Common myeloid progenitor, CD34-positive (primary cell): Measurements from ENCODE around the gene SPTY2D1.
"Not testable (repeated sequence)": the region's sequence is repeated elsewhere in the genome, so short reads cannot be mapped to it uniquely, and the experiment has no call there.

ENCODE experiments used
- CTCF ChIA-PET: fragments of 350-600 bp; sonication (Branson Sonifier 250); formaldehyde crosslinking; loops from one replicate; lab custom pipeline; 2021; ENCODE audit warnings: antibody characterized with exemption; lab: Charles Lee
- POLR2A ChIA-PET: fragments of 350-600 bp; sonication (Branson Sonifier 250); formaldehyde crosslinking; loops from one replicate; lab custom pipeline; 2021; ENCODE audit warnings: antibody characterized with exemption; lab: Charles Lee
- DNase-seq, 3 donors: peaks; one replicate each; pipeline versions ENCODE4 v3.0.0 to v3.0.0-alpha.2; 2013
- H3K27ac ChIP-seq, 2 experiments: 1 replicate in 1 of 2; 2 replicates in 1 of 2; pipeline ENCODE4 v1.7.0; 2013; ENCODE audit warnings: inconsistent platforms in 2 of 2, low read length in 2 of 2, mild to moderate bottlenecking in 2 of 2, low read depth in 1 of 2, moderate library complexity in 1 of 2; ENCODE audit not compliant: severe bottlenecking in 2 of 2, insufficient read depth in 1 of 2, poor library complexity in 1 of 2
- H3K27me3 ChIP-seq, 5 experiments: replicated peaks in 2 of 5; 1 replicate in 3 of 5; 2 replicates in 2 of 5; pipeline versions ENCODE4 v1.6.1 to v1.7.0; 2013; ENCODE audit warnings: low read length in 4 of 5, mild to moderate bottlenecking in 2 of 5, moderate library complexity in 2 of 5, inconsistent platforms in 1 of 5; ENCODE audit not compliant: insufficient read depth in 5 of 5, control insufficient read depth in 4 of 5
- H3K36me3 ChIP-seq, 4 experiments: 1 replicate in 2 of 4; 2 replicates in 2 of 4; pipeline versions ENCODE4 v1.6.1 to v1.7.0; 2013; ENCODE audit warnings: low read length in 3 of 4, control low read depth in 1 of 4, mild to moderate bottlenecking in 1 of 4; ENCODE audit not compliant: control insufficient read depth in 4 of 4, insufficient read depth in 4 of 4
- H3K4me1 ChIP-seq, 4 experiments: 1 replicate in 3 of 4; 2 replicates in 1 of 4; pipeline versions ENCODE4 v1.6.1 to v1.7.1; 2013; ENCODE audit warnings: low read length in 3 of 4, mild to moderate bottlenecking in 3 of 4, control low read depth in 1 of 4, inconsistent platforms in 1 of 4, moderate library complexity in 1 of 4; ENCODE audit not compliant: control insufficient read depth in 4 of 4, insufficient read depth in 4 of 4; ENCODE audit errors: control extremely low read depth in 1 of 4
- H3K4me3 ChIP-seq, 7 experiments: 1 replicate in 4 of 7; 2 replicates in 3 of 7; pipeline versions ENCODE4 v1.5.1 to v1.7.0; 2013; ENCODE audit warnings: mild to moderate bottlenecking in 7 of 7, low read length in 6 of 7, moderate library complexity in 6 of 7, inconsistent platforms in 2 of 7, low read depth in 2 of 7, control low read depth in 1 of 7; ENCODE audit not compliant: insufficient read depth in 4 of 7, control insufficient read depth in 1 of 7; ENCODE audit errors: extremely low read depth in 1 of 7
- H3K9me3 ChIP-seq, 5 experiments: 1 replicate in 4 of 5; 2 replicates in 1 of 5; pipeline versions ENCODE4 v1.6.1 to v1.7.1; 2013; ENCODE audit warnings: low read length in 4 of 5, mild to moderate bottlenecking in 2 of 5, inconsistent platforms in 1 of 5, low read depth in 1 of 5, moderate library complexity in 1 of 5; ENCODE audit not compliant: control insufficient read depth in 4 of 5, insufficient read depth in 2 of 5; ENCODE audit errors: control extremely low read depth in 1 of 5
- WGBS: methylation state at CpG from one replicate; pipeline ENCODE4 v1.1.5; 2013; ENCODE audit not compliant: insufficient coverage; 5-methylcytosine and 5-hydroxymethylcytosine counted together

SPTY2D1 gene

GRCh38 chr11:18608376-18608775 is 25.8 kb downstream of the SPTY2D1 start:
- DNase-seq = no peak
- no peaks in the 10 kb centered on the region for H3K4me1 ChIP-seq
- no peaks in the 10 kb centered on the region for H3K9me3 ChIP-seq
- no peak overlapping the region for H3K4me3 ChIP-seq
- POLR2A ChIA-PET = no interaction called here
- WGBS = 80% methylated on average over 1 of the region's 3 CpGs
- no peaks in the 10 kb centered on the region for H3K27me3 ChIP-seq
- H3K27ac ChIP-seq = no peak overlapping the region
- CTCF ChIA-PET = interaction anchor here (1.3 to 1.7 kb wide), 2 partner anchors 25 to 54 kb away, joined by 4 to 6 read pairs; no protein-coding TSS in a partner anchor
- H3K36me3 ChIP-seq = peaks cover 11 to 38% (median 22%) of the 10 kb centered on the region in 4 experiments

- Histone ChIP-seq H3K27ac (no peak overlapping the region), H3K9me3 (no peaks in the 10 kb centered on the region), H3K27me3 (no peaks in the 10 kb centered on the region), H3K4me3 (no peak overlapping the region), H3K36me3 (peaks cover 0 to 4% (median 1%) of the 10 kb centered on the region in 4 experiments), H3K4me1 (no peaks in the 10 kb centered on the region)
- no peak for DNase-seq
- CTCF ChIA-PET = interaction anchor here (1.4 to 2.1 kb wide), 2 partner anchors 12 to 13 kb away, joined by 4 to 9 read pairs; no protein-coding TSS in a partner anchor
- WGBS = 95% methylated on average over 3 of the region's 4 CpGs
- POLR2A ChIA-PET = no interaction called here
Observed at GRCh38 chr11:18600915-18601569, 33.1 kb downstream of the SPTY2D1 start.

GRCh38 chr11:18599739-18600230 is 34.4 kb downstream of the SPTY2D1 start, which contains the start of gene MISFA:
MISFA (plus strand) TSS chr11:18599789; CDS start chr11:18599929, 140 bp downstream.
- H3K9me3 ChIP-seq = no peaks in the 10 kb centered on the region
- ChIA-PET CTCF (no interaction called here), POLR2A (no interaction called here)
- H3K36me3 ChIP-seq = peaks cover 0 to 4% (median under 1%) of the 10 kb centered on the region in 4 experiments
- H3K4me3 ChIP-seq = no peak within 1 kb of the TSS
- no peak within 1 kb of the TSS for H3K27ac ChIP-seq
- H3K27me3 ChIP-seq = no peaks in the 10 kb centered on the region
- H3K4me1 ChIP-seq = no peaks in the 10 kb centered on the region
- no peak for DNase-seq
- WGBS = 98% methylated on average over 6 of the region's 7 CpGs

GRCh38 chr11:18594999-18595749 is 39.0 kb downstream of the SPTY2D1 start:
- no peak for DNase-seq
- no peaks in the 10 kb centered on the region for H3K4me1 ChIP-seq
- ChIA-PET POLR2A (interaction anchor here (0.6 kb wide), 1 partner anchor 24 kb away, joined by 3 read pairs; no protein-coding TSS in a partner anchor), CTCF (interaction anchor here (0.9 to 1.1 kb wide), 2 partner anchors 15 to 56 kb away, joined by 3 read pairs; no protein-coding TSS in a partner anchor)
- no peaks in the 10 kb centered on the region for H3K27me3 ChIP-seq
- no peaks in the 10 kb centered on the region for H3K9me3 ChIP-seq
- H3K4me3 ChIP-seq = no peak overlapping the region
- H3K27ac ChIP-seq = no peak overlapping the region
- H3K36me3 ChIP-seq = peaks cover 0 to 4% (median under 1%) of the 10 kb centered on the region in 4 experiments
- WGBS = 71% methylated on average over 4 of the region's 5 CpGs

GRCh38 chr11:18594088-18594487 is 40.1 kb downstream of the SPTY2D1 start:
- H3K36me3 ChIP-seq, H3K4me3 ChIP-seq, H3K27me3 ChIP-seq, H3K9me3 ChIP-seq, DNase-seq, H3K4me1 ChIP-seq, POLR2A ChIA-PET, H3K27ac ChIP-seq: not testable (repeated sequence)
- no CpG with 5 or more reads among the region's 5 CpGs for WGBS
- CTCF ChIA-PET = interaction anchor here (1.1 kb wide), 1 partner anchor 57 kb away, joined by 3 read pairs; no protein-coding TSS in a partner anchor

- no peak overlapping the region for H3K27ac ChIP-seq
- ChIA-PET POLR2A (interaction anchor here (0.9 kb wide), 2 partner anchors 43 to 64 kb away, joined by 3 read pairs; partner anchors contain the start of genes SPTY2D1 and TSG101), CTCF (interaction anchor here (1.8 kb wide), 1 partner anchor 26 kb away, joined by 4 read pairs; no protein-coding TSS in a partner anchor)
- no peaks in the 10 kb centered on the region for H3K36me3 ChIP-seq
- DNase-seq = no peak
- peaks cover 4 to 17% (median 14%) of the 10 kb centered on the region in 4 experiments for H3K4me1 ChIP-seq
- H3K27me3 ChIP-seq = peaks cover 0 to 2% (median 0%) of the 10 kb centered on the region in 5 experiments
- H3K9me3 ChIP-seq = no peaks in the 10 kb centered on the region
- no peak overlapping the region for H3K4me3 ChIP-seq
- no CpG with 5 or more reads among the region's 2 CpGs for WGBS
Observed at GRCh38 chr11:18590571-18590970, 43.6 kb downstream of the SPTY2D1 start.
